Activated CD4-positive, alpha-beta T cell treated with anti-CD3 and anti-CD28 coated beads for 36 hours (primary cell): ENCODE measurements around the gene PRKRA. TPM values are rescaled to one million over a fixed set of nuclear protein-coding genes. Genes with fewer than 3 reads are reported as not detected.
"Not testable (repeated sequence)": the region's sequence is repeated elsewhere in the genome, so short reads cannot be mapped to it uniquely, and the experiment has no call there.

Experiments used
- ATAC-seq: fragments of 200-7000 bp; cut with Tn5 transposase; one replicate; pipeline ENCODE4 v1.10.0; 2021; ENCODE audit warnings: mild to moderate bottlenecking, moderate library complexity
- CTCF ChIA-PET: fragments of 350-600 bp; sonication (Branson Sonifier 250); formaldehyde crosslinking; loops from one replicate; lab custom pipeline; 2021; ENCODE audit warnings: antibody characterized with exemption; lab: Charles Lee
- POLR2A ChIA-PET: fragments of 350-600 bp; sonication (Branson Sonifier 250); formaldehyde crosslinking; loops from one replicate; lab custom pipeline; 2021; ENCODE audit warnings: antibody characterized with exemption, inconsistent platforms; lab: Charles Lee
- DNase-seq: peaks from one replicate; pipeline ENCODE4 v3.0.0-alpha.2; 2020
- H3K27ac Mint-ChIP-seq: one replicate; pipeline ENCODE4 v1.8.0; 2021; ENCODE audit warnings: mixed read lengths
- H3K27me3 Mint-ChIP-seq: one replicate; pipeline ENCODE4 v1.8.0; 2021; ENCODE audit warnings: mixed read lengths
- H3K36me3 Mint-ChIP-seq: one replicate; pipeline ENCODE4 v1.8.0; 2021; ENCODE audit warnings: low read depth, mixed read lengths
- H3K4me1 Mint-ChIP-seq: one replicate; pipeline ENCODE4 v1.8.0; 2021; ENCODE audit warnings: mixed read lengths
- H3K4me3 Mint-ChIP-seq: one replicate; pipeline ENCODE4 v1.8.0; 2021; ENCODE audit warnings: mild to moderate bottlenecking, moderate library complexity, mixed read lengths
- H3K9me3 Mint-ChIP-seq: one replicate; pipeline ENCODE4 v1.8.0; 2021; ENCODE audit warnings: low read depth, mixed read lengths
- intact Hi-C, 2 experiments: fragments of 100-400 bp; cut with DNase I in 1 of 2; cut with micrococcal nuclease in 1 of 2; formaldehyde crosslinking; loops; one replicate each; pipeline versions ENCODE4 v1.14.2 to v1.15.1; 2022 to 2024; cut with DNase I, micrococcal nuclease
- total RNA-seq, 2 experiments: library from RNA; stranded (reverse); gene quantifications; one replicate each; pipeline ENCODE4 v1.2.3, GENCODE V29; 2021

PRKRA gene
- total RNA-seq, 2 experiments from 2014 or later, result 63.5 to 65.1 TPM

DNA sequence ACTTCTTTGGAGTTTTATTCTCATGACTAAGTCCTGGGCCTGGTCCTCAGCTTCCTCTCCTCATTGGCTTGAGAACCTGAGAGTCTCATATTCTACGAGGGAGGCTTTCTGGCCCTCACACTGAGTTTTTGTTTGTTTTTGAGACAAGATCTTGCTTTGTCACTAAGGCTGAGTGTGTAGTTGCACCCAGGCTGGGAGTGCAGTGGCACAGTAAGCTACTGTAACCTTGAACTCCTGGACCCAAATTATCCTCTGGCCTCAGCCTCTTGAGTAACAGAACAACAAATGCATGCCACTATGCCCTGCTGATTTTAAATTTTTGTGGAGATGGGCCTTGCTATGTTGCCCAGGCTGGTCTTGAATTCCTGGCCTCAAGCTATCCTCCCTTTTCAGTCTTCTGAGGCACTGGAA is 22.6 kb downstream of the PRKRA start:
- Mint-ChIP-seq H3K27ac (peak overlapping the region; percentile 43), H3K27me3 (no peaks in the 10 kb centered on the region), H3K36me3 (peaks cover 66% of the 10 kb centered on the region), H3K4me3 (no peak overlapping the region), H3K9me3 (peaks cover 15% of the 10 kb centered on the region), H3K4me1 (no peaks in the 10 kb centered on the region)
- POLR2A ChIA-PET, result interaction anchor here (1.4 kb wide), 1 partner anchor 19 kb away, joined by 4 read pairs; no protein-coding TSS in a partner anchor
- intact Hi-C loops, result no loop called here
- CTCF ChIA-PET, result interaction anchor here (0.9 to 1.8 kb wide), 3 partner anchors 9 to 43 kb away, joined by 3 to 11 read pairs (median 8); no protein-coding TSS in a partner anchor
- DNase-seq, result no peak
- ATAC-seq, result no peak

- ATAC-seq (no peak), DNase-seq (no peak)
- intact Hi-C loops, result no loop called here
- ChIA-PET CTCF (interaction anchor here (0.7 kb wide), 1 partner anchor 12 kb away, joined by 3 read pairs; no protein-coding TSS in a partner anchor), POLR2A (interaction anchor here (1.4 kb wide), 1 partner anchor 20 kb away, joined by 4 read pairs; no protein-coding TSS in a partner anchor)
- Mint-ChIP-seq H3K4me1 (no peaks in the 10 kb centered on the region), H3K9me3 (peaks cover 15% of the 10 kb centered on the region), H3K27ac (no peak overlapping the region), H3K27me3 (no peaks in the 10 kb centered on the region), H3K36me3 (peaks cover 65% of the 10 kb centered on the region), H3K4me3 (no peak overlapping the region)
Measured at GRCh38 chr2:178427458-178427857, 23.5 kb downstream of the PRKRA start.

DNA sequence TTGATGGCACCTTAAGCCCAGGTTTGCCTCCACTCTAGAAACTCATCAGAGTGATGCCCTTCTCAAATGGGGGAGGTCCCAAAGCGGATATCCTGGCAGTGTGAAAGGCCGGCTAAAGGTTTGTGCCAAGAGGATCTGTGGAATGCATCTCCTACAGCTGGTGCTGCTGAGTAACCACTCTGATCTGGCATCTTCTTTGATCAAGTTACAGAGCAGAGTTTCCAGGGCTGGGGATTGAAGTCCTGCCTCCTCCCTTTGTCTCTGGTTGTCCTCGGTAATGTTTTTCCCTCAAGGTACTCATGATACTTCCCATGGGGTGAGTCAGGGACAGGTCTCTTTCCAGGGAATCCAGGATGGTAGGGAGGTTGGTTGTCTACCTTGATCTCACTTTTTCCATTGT is 24.6 kb downstream of the PRKRA start:
- ChIA-PET CTCF (no interaction called here), POLR2A (no interaction called here)
- no peak overlapping the region for H3K27ac Mint-ChIP-seq
- peaks cover 60% of the 10 kb centered on the region for H3K36me3 Mint-ChIP-seq
- H3K4me1 Mint-ChIP-seq, result no peaks in the 10 kb centered on the region
- intact Hi-C loops, result no loop called here
- peaks cover 15% of the 10 kb centered on the region for H3K9me3 Mint-ChIP-seq
- no peak overlapping the region for H3K4me3 Mint-ChIP-seq
- no peak for DNase-seq
- no peaks in the 10 kb centered on the region for H3K27me3 Mint-ChIP-seq
- ATAC-seq, result no peak

GRCh38 chr2:178425255-178425827 is 25.6 kb downstream of the PRKRA start:
- no peak overlapping the region for H3K4me3 Mint-ChIP-seq

GRCh38 chr2:178423746-178424145 is 27.2 kb downstream of the PRKRA start:
- Mint-ChIP-seq H3K9me3 (peaks cover 15% of the 10 kb centered on the region), H3K36me3 (peaks cover 44% of the 10 kb centered on the region)
- H3K4me1 Mint-ChIP-seq, intact Hi-C loops, H3K27me3 Mint-ChIP-seq, H3K4me3 Mint-ChIP-seq, H3K27ac Mint-ChIP-seq, ATAC-seq, DNase-seq, POLR2A ChIA-PET: not testable (repeated sequence)
- CTCF ChIA-PET, result interaction anchor here (1.2 to 1.4 kb wide), 2 partner anchors 9 to 12 kb away, joined by 6 to 10 read pairs; no protein-coding TSS in a partner anchor

More at GRCh38 chr2:178425255-178425827, 25.6 kb downstream of the PRKRA start:
- intact Hi-C loops, result no loop called here
- ChIA-PET CTCF (interaction anchor here (1.3 kb wide), 1 partner anchor 11 kb away, joined by 5 read pairs; no protein-coding TSS in a partner anchor), POLR2A (no interaction called here)
- Mint-ChIP-seq H3K27ac (no peak overlapping the region), H3K4me1 (no peaks in the 10 kb centered on the region), H3K27me3 (no peaks in the 10 kb centered on the region), H3K36me3 (peaks cover 55% of the 10 kb centered on the region), H3K9me3 (peaks cover 15% of the 10 kb centered on the region)
- no peak for DNase-seq
- no peak for ATAC-seq

GRCh38 chr2:178422097-178422496 is 28.9 kb downstream of the PRKRA start:
- ChIA-PET CTCF (no interaction called here), POLR2A (no interaction called here)
- DNase-seq (no peak), ATAC-seq (peak; percentile 60)
- peaks cover 30% of the 10 kb centered on the region for H3K36me3 Mint-ChIP-seq
- intact Hi-C loops, result no loop called here
- H3K9me3 Mint-ChIP-seq, result peaks cover 15% of the 10 kb centered on the region
- H3K27ac Mint-ChIP-seq, result no peak overlapping the region
- no peaks in the 10 kb centered on the region for H3K4me1 Mint-ChIP-seq
- no peaks in the 10 kb centered on the region for H3K27me3 Mint-ChIP-seq
- no peak overlapping the region for H3K4me3 Mint-ChIP-seq

DNA sequence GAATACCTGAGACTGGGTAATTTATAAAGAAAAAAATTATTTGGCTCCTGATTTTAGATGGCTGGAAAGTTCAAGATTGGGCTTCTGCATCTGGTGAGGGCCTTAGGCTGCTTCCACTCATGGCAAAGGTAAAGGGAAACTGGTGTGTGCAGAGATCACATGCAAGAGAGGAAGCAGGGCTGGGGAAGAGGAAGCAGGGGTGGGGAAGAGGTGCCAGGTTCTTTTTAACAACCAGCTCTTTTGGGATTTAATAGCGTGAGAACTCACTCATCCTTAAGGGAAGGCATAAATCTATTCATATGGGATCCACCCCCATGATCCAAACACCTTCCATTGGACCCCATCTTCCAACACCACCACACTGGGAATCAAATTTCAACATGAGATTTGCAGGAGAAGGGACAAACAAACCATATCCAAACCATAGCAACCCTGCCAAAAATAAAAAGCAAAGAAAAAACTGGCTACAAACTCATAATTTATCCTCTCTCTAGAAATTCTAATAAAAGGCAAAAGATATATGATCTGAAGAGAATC is 30.4 kb downstream of the PRKRA start:
- Mint-ChIP-seq H3K9me3 (peaks cover 9% of the 10 kb centered on the region), H3K4me3 (no peak overlapping the region), H3K36me3 (peaks cover 15% of the 10 kb centered on the region), H3K4me1 (peaks cover 2% of the 10 kb centered on the region), H3K27me3 (no peaks in the 10 kb centered on the region), H3K27ac (no peak overlapping the region)
- CTCF ChIA-PET, result interaction anchor here (1.2 to 3.5 kb wide), 10 partner anchors 8 to 308 kb away, joined by 3 to 68 read pairs (median 8); partner anchors contain the start of genes PRKRA and RBM45
- ATAC-seq, result no peak
- intact Hi-C loops, result no loop called here
- POLR2A ChIA-PET, result no interaction called here
- no peak for DNase-seq

GRCh38 chr2:178419123-178419522 is 31.9 kb downstream of the PRKRA start:
- no peak for ATAC-seq
- intact Hi-C loops, result loop anchor here (1.0 to 10.0 kb wide), 4 partner anchors 22 to 804 kb away; partner anchors contain the start of gene RBM45 (in 1 of the 2)
- POLR2A ChIA-PET, result no interaction called here
- peak; percentile 41 for DNase-seq
- Mint-ChIP-seq H3K4me1 (peaks cover 7% of the 10 kb centered on the region), H3K4me3 (no peak overlapping the region), H3K27ac (no peak overlapping the region), H3K27me3 (no peaks in the 10 kb centered on the region), H3K36me3 (peaks cover 7% of the 10 kb centered on the region), H3K9me3 (no peaks in the 10 kb centered on the region)
- CTCF ChIA-PET, result interaction anchor here (0.6 to 3.5 kb wide), 27 partner anchors 10 to 1677 kb away, joined by 3 to 68 read pairs (median 5); partner anchors contain the start of genes PRKRA and RBM45

- peaks cover 7% of the 10 kb centered on the region for H3K4me1 Mint-ChIP-seq
- H3K36me3 Mint-ChIP-seq, result peaks cover 3% of the 10 kb centered on the region
- no peak for ATAC-seq
- ChIA-PET CTCF (interaction anchor here (0.9 to 3.5 kb wide), 15 partner anchors 10 to 434 kb away, joined by 3 to 68 read pairs (median 5); partner anchors contain the start of gene RBM45), POLR2A (no interaction called here)
- no peak overlapping the region for H3K4me3 Mint-ChIP-seq
- H3K27ac Mint-ChIP-seq, result no peak overlapping the region
- intact Hi-C loops, result loop anchor here in 1 of 2 experiments (2.0 to 10.0 kb wide), 2 partner anchors 436 to 804 kb away; a partner anchor contains a TSS
- H3K9me3 Mint-ChIP-seq, result no peaks in the 10 kb centered on the region
- H3K27me3 Mint-ChIP-seq, result no peaks in the 10 kb centered on the region
- no peak for DNase-seq
Measured at GRCh38 chr2:178418426-178418825, 32.5 kb downstream of the PRKRA start.

GRCh38 chr2:178417916-178418315 is 33.1 kb downstream of the PRKRA start:
- no peak overlapping the region for H3K27ac Mint-ChIP-seq
- DNase-seq (no peak), ATAC-seq (no peak)
- H3K36me3 Mint-ChIP-seq, result peaks cover 3% of the 10 kb centered on the region
- intact Hi-C loops, result loop anchor here in 1 of 2 experiments (2.0 to 10.0 kb wide), 2 partner anchors 435 to 803 kb away; a partner anchor contains a TSS
- H3K9me3 Mint-ChIP-seq, result no peaks in the 10 kb centered on the region
- ChIA-PET CTCF (interaction anchor here (1.0 to 3.5 kb wide), 8 partner anchors 10 to 434 kb away, joined by 3 to 68 read pairs (median 5); partner anchors contain the start of gene RBM45), POLR2A (no interaction called here)
- no peak overlapping the region for H3K4me3 Mint-ChIP-seq
- no peaks in the 10 kb centered on the region for H3K27me3 Mint-ChIP-seq
- H3K4me1 Mint-ChIP-seq, result peaks cover 10% of the 10 kb centered on the region

GRCh38 chr2:178415979-178416378 is 35.0 kb downstream of the PRKRA start:
- H3K27ac Mint-ChIP-seq, result no peak overlapping the region
- H3K9me3 Mint-ChIP-seq, result no peaks in the 10 kb centered on the region
- DNase-seq (no peak), ATAC-seq (no peak)
- ChIA-PET POLR2A (no interaction called here), CTCF (interaction anchor here (0.6 to 5.9 kb wide), 4 partner anchors 11 to 303 kb away, joined by 3 to 91 read pairs (median 26); partner anchors contain the start of gene RBM45)
- H3K4me3 Mint-ChIP-seq, result no peak overlapping the region
- intact Hi-C loops, result loop anchor here in 1 of 2 experiments (2.0 to 10.0 kb wide), 3 partner anchors 109 to 801 kb away; a partner anchor contains a TSS
- H3K36me3 Mint-ChIP-seq, result no peaks in the 10 kb centered on the region
- no peaks in the 10 kb centered on the region for H3K27me3 Mint-ChIP-seq
- peaks cover 11% of the 10 kb centered on the region for H3K4me1 Mint-ChIP-seq
